ENCODE measurements around the gene YAP1.

Gene YAP1

GRCh38 chr11:102179371-102179770 is 69.1 kb downstream of the YAP1 start:
- POLR2A ChIA-PET (ENCODE audit: low non-redundant PET): no interaction called here
- CTCF ChIA-PET: no interaction called here

DNA sequence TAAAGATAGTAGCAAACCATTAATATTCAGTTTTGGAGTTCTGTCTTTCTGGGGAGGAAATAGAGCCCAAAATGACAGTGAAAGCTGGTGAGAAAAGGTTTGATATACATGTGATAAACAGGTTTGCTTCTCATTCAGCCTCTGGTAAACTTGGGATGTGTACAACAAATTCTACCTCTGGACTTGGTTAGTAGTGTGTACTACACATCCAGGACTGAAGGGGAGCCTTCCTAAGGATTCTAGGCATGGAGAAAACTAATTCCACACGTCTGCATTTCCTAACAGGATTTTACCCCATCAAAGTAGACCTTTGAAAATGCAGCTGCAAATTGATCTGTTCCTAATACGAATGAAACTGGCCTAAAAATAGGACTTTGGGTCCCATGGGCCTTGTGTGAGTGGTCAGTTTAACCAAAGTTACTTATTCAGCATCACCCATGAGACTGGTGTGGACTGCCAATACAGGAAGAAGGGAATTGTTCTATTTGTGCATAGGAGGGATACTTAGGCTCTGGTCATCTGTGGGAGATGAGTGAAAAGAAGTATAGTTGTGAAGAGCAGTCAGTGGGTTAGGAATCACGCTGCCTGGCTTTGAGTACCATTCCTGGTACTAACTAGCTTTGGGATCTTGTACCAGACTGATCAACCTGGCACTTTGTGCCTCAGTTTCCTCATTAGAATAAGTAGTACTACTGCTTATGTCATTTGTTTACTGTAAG is 74.2 kb downstream of the YAP1 start:
- CTCF ChIA-PET: interaction anchor here (0.6 kb wide), 1 partner anchor 15 kb away, joined by 6 read pairs; no protein-coding TSS in a partner anchor
- DNase-seq (ENCODE audit: low spot score): no peak
- no peak overlapping the region for H3K27ac ChIP-seq
- POLR2A ChIA-PET (ENCODE audit: low non-redundant PET): no interaction called here
- TF ChIP-seq, protein P1, sequence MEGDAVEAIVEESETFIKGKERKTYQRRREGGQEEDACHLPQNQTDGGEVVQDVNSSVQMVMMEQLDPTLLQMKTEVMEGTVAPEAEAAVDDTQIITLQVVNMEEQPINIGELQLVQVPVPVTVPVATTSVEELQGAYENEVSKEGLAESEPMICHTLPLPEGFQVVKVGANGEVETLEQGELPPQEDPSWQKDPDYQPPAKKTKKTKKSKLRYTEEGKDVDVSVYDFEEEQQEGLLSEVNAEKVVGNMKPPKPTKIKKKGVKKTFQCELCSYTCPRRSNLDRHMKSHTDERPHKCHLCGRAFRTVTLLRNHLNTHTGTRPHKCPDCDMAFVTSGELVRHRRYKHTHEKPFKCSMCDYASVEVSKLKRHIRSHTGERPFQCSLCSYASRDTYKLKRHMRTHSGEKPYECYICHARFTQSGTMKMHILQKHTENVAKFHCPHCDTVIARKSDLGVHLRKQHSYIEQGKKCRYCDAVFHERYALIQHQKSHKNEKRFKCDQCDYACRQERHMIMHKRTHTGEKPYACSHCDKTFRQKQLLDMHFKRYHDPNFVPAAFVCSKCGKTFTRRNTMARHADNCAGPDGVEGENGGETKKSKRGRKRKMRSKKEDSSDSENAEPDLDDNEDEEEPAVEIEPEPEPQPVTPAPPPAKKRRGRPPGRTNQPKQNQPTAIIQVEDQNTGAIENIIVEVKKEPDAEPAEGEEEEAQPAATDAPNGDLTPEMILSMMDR (conservative IDR thresholded peaks at IDR 0.05; ENCODE audit: low read depth): no peak

More at GRCh38 chr11:102179371-102179770, 69.1 kb downstream of the YAP1 start:
- H3K27ac ChIP-seq: no peak overlapping the region; the same call in 1 of the 2 replicates
- DNase-seq (ENCODE audit: low spot score): no peak
- TF ChIP-seq, protein P1 (conservative IDR thresholded peaks at IDR 0.05; ENCODE audit: low read depth): no peak

GRCh38 chr11:102186551-102187191 is 76.4 kb downstream of the YAP1 start:
- TF ChIP-seq, protein P1 (conservative IDR thresholded peaks at IDR 0.05; ENCODE audit: low read depth): no peak
- no peak for DNase-seq (ENCODE audit: low spot score)
- H3K27ac ChIP-seq: no peak overlapping the region
- POLR2A ChIA-PET (ENCODE audit: low non-redundant PET): interaction anchor here (0.6 kb wide), 1 partner anchor 377 kb away, joined by 3 read pairs; no protein-coding TSS in a partner anchor
- CTCF ChIA-PET: interaction anchor here (1.0 kb wide), 1 partner anchor 18 kb away, joined by 3 read pairs; no protein-coding TSS in a partner anchor

GRCh38 chr11:102187416-102188151 is 77.3 kb downstream of the YAP1 start:
- TF ChIP-seq, protein P1 (conservative IDR thresholded peaks at IDR 0.05; ENCODE audit: low read depth): no peak
- DNase-seq (ENCODE audit: low spot score): no peak
- no peak overlapping the region for H3K27ac ChIP-seq
- ChIA-PET POLR2A (ENCODE audit: low non-redundant PET) (interaction anchor here (0.6 kb wide), 1 partner anchor 376 kb away, joined by 3 read pairs; no protein-coding TSS in a partner anchor), CTCF (interaction anchor here (0.7 kb wide), 2 partner anchors 25 to 503 kb away, joined by 3 read pairs; no protein-coding TSS in a partner anchor)

- ChIA-PET POLR2A (ENCODE audit: low non-redundant PET) (no interaction called here), CTCF (no interaction called here)
- DNase-seq (ENCODE audit: low spot score): no peak
- no peak overlapping the region for H3K27ac ChIP-seq
- TF ChIP-seq, protein P1 (conservative IDR thresholded peaks at IDR 0.05; ENCODE audit: low read depth): no peak
These were observed 78.2 kb downstream of the YAP1 start for GRCh38 chr11:102188488-102188887.

GRCh38 chr11:102191832-102192231 is 81.6 kb downstream of the YAP1 start:
- TF ChIP-seq, protein P1 (conservative IDR thresholded peaks at IDR 0.05; ENCODE audit: low read depth): no peak
- ChIA-PET CTCF (no interaction called here), POLR2A (ENCODE audit: low non-redundant PET) (no interaction called here)
- H3K27ac ChIP-seq: no peak overlapping the region
- no peak for DNase-seq (ENCODE audit: low spot score)
